GM12873 (cell line): ENCODE results near the gene PAF1.
A peak's percentile ranks its signal among the peaks of the same experiment; 100 is the strongest.

Experiments
- TF ChIP-seq, protein P1 (sequence below): IDR thresholded peaks from 2 replicates; pipeline ENCODE4 v1.5.1; 2012; ENCODE audit warnings: low read depth, mild to moderate bottlenecking, moderate library complexity, low read length, control low read depth; ENCODE audit not compliant: insufficient read depth; ENCODE audit errors: missing control alignments

The PAF1 gene

GRCh38 chr19:39401549-39402345, 10.8 kb upstream of the PAF1 start:
- TF ChIP-seq, protein P1, sequence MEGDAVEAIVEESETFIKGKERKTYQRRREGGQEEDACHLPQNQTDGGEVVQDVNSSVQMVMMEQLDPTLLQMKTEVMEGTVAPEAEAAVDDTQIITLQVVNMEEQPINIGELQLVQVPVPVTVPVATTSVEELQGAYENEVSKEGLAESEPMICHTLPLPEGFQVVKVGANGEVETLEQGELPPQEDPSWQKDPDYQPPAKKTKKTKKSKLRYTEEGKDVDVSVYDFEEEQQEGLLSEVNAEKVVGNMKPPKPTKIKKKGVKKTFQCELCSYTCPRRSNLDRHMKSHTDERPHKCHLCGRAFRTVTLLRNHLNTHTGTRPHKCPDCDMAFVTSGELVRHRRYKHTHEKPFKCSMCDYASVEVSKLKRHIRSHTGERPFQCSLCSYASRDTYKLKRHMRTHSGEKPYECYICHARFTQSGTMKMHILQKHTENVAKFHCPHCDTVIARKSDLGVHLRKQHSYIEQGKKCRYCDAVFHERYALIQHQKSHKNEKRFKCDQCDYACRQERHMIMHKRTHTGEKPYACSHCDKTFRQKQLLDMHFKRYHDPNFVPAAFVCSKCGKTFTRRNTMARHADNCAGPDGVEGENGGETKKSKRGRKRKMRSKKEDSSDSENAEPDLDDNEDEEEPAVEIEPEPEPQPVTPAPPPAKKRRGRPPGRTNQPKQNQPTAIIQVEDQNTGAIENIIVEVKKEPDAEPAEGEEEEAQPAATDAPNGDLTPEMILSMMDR: no peak

GRCh38 chr19:39401070-39401548, 10.2 kb upstream of the PAF1 start:
- TF ChIP-seq, protein P1: no peak

GRCh38 chr19:39400061-39400460, 9.2 kb upstream of the PAF1 start:
- TF ChIP-seq, protein P1: no peak

DNA sequence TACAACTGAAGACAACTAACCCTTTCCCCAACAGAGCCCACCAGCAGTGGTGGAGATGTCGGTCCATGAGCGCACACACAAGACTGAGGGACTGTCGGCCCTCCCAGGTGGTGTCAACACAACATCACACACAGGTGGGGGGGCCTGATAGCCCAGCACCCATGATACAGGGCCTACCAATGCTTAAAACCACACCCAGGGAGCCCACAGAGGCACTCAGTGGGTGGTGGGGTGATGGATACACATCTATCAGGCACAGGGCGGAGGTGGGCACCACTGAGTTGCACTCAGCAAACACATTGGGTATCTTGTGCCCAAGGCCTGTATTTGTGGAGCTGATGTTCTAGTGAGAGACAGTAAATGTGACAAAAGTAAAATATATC, 8.8 kb upstream of the PAF1 start:
- TF ChIP-seq, protein P1: no peak

- TF ChIP-seq, protein P1: no peak
Observed at GRCh38 chr19:39398297-39398864, 7.5 kb upstream of the PAF1 start.

- TF ChIP-seq, protein P1: peak; percentile 99
Observed at GRCh38 chr19:39397360-39398296, 6.7 kb upstream of the PAF1 start.

GRCh38 chr19:39390451-39390750, 505 bp downstream of the PAF1 start:
- TF ChIP-seq, protein P1: no peak
